GM21528 (cell line): ENCODE data around the gene ST8SIA4.

ENCODE experiments used
- ATAC-seq: cut with Tn5 transposase; IDR thresholded peaks from one replicate; pipeline ENCODE4 v1.9.1; 2021; ENCODE audit warnings: mild to moderate bottlenecking, moderate library complexity; ENCODE audit not compliant: unreplicated experiment, low FRiP score

Gene ST8SIA4

DNA sequence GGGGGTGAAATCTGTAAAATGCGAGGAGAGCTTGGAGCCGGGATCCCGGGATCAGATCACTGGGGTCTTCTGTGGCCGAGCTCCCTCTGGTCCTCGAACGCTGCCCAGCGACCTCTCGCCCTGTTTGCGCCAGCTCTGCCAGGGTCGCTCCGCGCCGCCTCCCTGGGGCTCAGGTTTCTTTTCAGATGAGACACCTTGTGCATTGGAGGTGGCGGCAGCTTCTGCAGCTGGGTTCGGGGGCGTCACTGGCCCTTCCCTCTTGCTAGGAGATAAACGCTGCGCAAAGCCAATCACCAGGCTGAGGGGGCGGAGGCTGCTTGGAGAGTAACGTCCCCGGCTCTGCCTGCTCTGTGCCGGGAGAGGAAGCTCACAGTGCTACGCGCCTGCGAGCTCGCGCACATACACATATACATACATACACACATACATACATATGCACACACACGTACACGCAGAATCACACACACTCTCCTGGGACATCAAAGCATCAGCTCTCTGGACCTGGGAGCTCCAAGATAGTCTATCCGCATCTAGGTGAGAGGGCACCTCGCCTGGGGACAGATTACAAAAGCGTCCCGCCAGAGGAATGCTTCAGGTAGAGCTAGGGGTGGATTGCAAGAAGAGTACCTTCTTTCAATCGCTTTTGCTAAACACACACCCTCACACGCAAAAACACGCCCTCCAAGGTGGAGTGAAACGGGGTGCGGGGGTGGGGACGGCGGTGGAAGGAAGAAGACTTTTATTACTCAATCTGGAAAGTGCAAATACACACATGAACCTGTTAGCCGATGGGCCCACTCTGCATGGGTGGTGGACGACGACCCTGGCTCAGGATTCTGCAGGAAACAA, at the start of gene ST8SIA4:
TSS of gene ST8SIA4 (minus strand) at position 244 of the 849 bp plus-strand sequence. CDS start 327 bp downstream, outside the sequence.
- ATAC-seq, result peak; percentile 73

DNA sequence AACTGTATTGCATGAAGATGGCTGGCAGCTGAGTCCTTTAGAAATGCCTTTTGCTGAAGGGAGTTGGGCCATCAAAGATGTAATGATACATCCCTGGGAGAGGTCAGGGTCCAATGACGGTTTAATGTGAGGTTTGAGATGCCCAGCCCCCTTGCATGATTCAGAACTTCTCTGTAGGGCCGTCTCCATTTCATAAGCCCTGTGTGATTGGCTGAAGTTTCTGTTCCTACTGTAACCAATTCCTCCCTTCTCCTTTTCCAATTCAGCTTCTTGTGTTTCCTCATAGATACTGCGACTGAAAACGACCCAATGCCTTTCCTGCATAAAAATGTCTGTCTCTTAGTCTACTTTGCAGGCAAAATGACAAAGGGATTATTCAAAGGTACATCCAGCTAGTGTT, 47.9 kb upstream of the ST8SIA4 start:
- no peak for ATAC-seq

DNA sequence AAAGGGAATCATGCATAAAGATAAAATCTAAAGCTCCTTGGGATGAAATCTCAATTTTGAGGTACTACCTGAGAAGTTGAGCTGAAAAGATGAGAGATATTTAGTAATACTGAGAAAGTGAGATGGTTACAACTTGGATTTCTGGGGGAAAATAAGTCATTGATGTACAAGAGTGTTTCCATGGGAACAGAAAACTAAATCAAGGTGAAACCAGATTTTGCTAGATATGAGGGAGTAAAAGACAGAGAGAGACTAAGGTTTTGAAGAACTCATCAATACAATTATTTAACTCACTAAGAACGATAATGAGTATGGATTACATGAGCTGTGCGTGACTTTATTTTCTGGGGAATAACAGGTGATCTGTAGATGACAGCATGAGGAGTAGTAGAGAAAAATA, 10.2 kb upstream of the ST8SIA4 start:
- ATAC-seq, result no peak

DNA sequence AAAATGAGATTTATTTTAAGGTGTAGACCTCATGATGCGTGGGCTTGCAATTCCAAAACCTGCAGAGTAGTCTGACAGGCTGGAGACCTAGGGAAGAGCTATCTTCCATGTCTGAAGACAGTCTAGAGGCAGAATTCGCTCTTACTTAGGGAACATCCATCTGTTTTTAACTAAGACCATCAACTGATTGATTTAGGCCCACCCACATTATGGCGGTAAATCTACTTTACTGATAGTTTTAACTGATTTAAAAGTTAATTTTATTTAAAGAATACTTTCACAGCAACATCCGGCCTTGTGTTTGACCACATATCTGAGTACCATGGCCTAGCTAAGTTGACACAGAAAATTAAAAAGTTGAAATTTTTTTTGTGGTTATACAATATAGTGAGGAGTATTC, 6.0 kb upstream of the ST8SIA4 start:
- ATAC-seq, result no peak

DNA sequence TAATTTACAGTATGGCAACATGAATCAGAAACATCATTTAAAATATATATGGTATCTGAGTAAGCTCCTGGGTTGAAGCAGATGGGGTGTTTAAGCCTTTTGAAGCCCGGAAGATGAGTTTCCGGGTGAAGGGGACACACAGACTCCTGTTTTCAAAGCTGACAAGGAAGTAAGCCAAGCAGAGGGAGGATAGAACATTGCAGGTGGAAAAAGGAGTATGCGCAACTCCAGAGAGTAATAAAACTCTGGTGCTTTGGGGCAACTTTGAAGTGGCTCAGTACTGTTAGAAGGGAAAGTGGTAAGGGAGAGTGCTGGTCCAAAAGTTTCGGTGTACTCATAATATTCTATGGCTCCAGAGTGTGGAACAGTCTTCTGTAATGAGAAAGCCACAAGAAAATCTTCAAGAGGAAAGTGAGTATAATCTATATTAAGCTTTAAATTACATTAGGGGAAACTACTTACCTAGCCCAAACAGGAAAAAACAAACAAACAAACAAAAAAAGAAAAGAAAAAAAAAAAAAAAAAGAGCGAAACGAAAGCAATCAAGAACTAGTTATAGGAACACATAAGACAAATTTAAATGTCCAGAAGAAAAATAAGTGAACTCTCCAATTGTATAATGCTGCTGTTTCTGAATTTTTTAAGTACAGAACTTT, 2.3 kb upstream of the ST8SIA4 start:
- ATAC-seq, result no peak

DNA sequence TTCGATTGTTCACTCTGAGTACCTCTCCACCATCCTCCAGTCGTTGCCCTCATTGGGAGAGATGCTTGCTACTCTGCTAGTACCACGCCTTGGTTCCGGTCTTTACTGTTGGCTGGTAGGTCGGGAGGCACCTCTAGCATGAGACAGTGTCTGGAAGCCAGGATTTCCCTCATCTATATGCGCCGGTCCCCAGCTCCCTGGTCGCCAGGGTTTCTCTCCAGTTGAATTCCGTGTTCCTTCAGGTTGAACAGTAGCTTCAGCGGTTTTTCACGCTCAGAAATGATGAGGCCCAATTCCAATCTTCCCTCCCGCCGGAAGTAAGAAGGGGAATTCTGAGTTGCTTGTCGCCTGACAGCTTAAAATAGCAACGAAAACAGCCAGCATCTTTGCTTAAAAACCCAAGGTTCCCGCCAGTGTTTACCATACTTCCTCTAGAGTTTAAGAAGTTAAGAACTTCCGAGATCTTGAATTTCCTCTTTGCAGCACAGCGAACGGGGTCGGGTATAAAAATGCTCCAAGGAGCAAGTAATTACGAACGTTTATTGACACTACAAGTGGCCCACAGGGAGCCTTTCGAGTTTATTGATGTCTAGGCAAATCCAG, 1.3 kb upstream of the ST8SIA4 start:
- ATAC-seq, result peak; percentile 27

GRCh38 chr5:100902440-100903038, 543 bp downstream of the ST8SIA4 start:
- no peak for ATAC-seq

GRCh38 chr5:100901821-100902341, 1.2 kb downstream of the ST8SIA4 start:
- ATAC-seq, result no peak

- ATAC-seq, result peak; percentile 39
These were observed 2.0 kb downstream of the ST8SIA4 start for GRCh38 chr5:100900796-100901781.

DNA sequence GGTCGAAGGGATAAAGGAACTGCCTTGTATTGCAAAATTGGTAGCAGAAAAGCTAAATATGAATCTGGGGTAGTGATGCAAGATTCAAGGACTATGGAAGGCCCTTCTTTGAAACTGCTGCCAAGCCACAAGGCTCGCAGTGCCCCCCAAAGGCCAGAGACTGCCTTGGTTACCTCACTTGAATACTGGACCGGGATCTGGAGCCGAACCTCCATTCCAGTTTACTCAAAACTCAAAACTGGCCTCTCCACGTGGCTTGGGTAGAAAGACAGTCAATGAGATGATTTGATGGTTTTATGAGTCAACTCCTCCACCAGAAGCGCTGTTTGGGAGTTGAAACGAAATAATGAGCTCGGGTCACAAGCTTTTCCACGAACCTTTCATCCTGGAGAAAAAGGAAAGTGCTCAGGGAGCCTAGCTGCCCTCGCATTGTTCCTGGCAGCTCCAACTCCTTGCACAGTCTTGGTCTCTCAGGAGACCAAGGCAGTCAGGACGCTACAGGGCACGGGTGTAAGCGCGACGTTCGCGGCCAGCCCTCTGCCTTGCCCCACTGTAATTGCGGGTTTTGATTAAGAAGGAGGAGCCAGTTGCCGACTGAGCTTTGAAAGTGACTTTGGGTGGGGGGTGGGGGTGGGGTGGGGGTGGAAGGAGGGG, 2.8 kb downstream of the ST8SIA4 start:
- peak; percentile 14 for ATAC-seq

GRCh38 chr5:100899675-100900074, 3.4 kb downstream of the ST8SIA4 start:
- no peak for ATAC-seq

DNA sequence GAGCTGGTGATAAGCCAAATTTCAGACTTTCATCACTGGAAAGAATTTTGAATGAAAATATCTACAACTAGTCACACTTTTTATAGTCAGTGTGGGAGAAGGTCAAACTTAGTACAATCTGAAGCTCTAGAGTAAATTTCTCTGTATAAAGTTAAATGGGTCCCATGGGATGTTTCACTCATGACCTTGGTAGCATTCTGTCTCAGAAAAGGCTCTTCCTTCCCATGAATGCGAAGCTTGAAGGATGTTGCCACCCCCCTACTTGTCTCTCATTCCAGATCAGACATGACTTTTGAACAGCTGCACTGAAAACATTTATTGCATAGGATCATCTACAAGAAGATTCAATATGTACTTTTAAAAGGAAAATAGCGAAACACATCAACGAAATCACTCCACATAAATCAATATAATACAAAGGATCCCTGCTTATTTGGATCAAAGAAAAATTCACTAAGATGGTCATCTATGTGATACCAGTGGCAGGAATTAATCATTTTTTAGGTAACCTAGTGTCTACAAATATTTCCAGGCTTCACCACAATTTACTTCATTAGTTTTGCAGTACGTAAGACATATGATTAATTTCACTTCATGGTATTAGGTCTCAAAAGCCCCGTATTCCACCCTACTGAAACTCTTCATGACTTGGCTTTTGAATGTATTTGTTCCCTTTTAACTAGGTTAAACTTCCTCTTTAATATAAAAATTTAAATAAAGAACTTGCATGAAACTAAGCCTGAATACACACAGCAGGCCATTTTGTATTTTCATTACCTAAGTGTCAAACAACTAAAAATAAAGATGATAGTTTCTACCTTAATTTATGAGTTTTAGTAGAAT, 4.4 kb downstream of the ST8SIA4 start:
- no peak for ATAC-seq

GRCh38 chr5:100896054-100896453, 7.0 kb downstream of the ST8SIA4 start:
- no peak for ATAC-seq

DNA sequence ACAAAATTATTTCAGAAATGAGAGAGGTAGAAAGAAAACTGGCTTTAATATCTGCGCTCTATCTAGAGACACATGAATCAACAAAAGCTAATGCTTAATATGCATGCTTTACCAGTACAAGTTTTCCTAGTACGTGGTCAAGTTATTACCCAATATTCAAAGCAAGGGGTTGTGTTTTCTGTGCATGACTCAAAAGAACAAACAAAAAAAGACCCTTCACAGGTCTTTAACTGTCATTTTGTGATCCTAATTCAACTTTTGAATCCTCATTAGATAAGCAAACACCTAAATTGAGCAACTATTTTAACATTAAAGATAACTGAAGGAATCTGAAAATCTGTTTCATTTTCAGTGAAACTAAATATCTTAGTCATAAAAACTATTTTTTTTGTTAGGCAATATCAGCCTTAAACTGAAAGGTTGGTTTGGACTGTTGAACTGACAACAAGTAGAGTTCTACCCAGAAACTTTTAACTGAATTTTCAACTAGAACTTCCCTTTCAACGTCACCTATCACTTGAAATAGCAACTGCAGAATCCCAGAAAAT, 12.5 kb downstream of the ST8SIA4 start:
- ATAC-seq, result peak; percentile 84

GRCh38 chr5:100889896-100890295, 13.2 kb downstream of the ST8SIA4 start:
- no peak for ATAC-seq

- ATAC-seq, result peak; percentile 66
These were observed 13.8 kb downstream of the ST8SIA4 start for GRCh38 chr5:100889165-100889743.

DNA sequence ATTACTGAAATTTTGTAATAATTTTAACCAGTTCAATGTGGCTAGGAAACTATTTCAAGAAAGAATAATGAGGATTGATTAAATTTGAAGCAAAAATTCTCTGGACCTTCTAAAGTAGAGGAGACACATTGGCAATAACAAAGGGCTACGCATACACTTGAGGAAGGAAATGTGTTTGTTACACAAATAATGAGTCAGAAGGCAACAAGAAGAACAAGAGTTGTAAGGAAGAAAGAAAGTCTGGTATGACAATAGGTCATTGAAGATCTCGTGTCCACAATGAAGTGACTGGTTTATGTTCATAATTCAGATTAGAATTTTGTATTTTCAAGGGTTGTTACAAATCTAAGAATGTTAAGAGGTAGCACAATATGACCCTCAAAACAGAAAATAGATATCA, 25.8 kb downstream of the ST8SIA4 start:
- ATAC-seq, result no peak
